ENCODE results near the gene CYP26B1.

- TF ChIP-seq POLR2A (IDR thresholded peaks at IDR 0.05) (no peak), POLR2AphosphoS5 (IDR thresholded peaks at IDR 0.05) (no peak)
These were observed 34.4 kb downstream of the CYP26B1 start for GRCh38 chr2:72112981-72113846.

Data from prostate gland (tissue), 1 donor.